A204.1 (cell line): ENCODE results near the gene DUSP16.
"Not testable (repeated sequence)": the region's sequence is repeated elsewhere in the genome, so short reads cannot be mapped to it uniquely, and the experiment has no call there.

Experiments
- FAIRE-seq: peaks from 2 replicates; lab custom pipeline; 2012; peaks lifted over from hg19 to GRCh38; lab: Jason Lieb, UNC

The DUSP16 gene

GRCh38 chr12:12562585-12563261 lies at the start of gene DUSP16:
TSS of gene DUSP16 (minus strand) at chr12:12562863. CDS start at chr12:12521098, 41,765 bp downstream.
- no peak for FAIRE-seq

DNA sequence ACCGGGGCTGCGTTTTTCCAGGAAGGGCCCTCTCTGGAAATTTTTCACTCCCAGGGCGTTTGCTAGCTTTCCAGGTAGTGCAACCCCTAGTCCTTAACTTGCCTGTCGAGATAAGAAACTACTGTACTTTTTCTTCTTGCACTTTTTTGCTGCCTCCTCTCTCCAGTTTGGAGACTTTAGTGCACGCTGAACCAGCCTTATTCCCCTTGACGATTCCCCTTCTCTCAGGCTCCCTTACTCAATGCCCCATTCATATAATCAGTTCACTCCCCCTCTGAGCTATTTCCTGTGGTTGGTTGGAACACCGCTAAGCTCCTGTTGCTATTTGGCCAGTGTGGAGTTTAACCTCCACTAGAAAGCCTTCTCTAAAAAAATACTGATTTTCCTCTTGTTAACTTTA lies 49.7 kb upstream of the DUSP16 start:
- FAIRE-seq = peak; percentile 91

DNA sequence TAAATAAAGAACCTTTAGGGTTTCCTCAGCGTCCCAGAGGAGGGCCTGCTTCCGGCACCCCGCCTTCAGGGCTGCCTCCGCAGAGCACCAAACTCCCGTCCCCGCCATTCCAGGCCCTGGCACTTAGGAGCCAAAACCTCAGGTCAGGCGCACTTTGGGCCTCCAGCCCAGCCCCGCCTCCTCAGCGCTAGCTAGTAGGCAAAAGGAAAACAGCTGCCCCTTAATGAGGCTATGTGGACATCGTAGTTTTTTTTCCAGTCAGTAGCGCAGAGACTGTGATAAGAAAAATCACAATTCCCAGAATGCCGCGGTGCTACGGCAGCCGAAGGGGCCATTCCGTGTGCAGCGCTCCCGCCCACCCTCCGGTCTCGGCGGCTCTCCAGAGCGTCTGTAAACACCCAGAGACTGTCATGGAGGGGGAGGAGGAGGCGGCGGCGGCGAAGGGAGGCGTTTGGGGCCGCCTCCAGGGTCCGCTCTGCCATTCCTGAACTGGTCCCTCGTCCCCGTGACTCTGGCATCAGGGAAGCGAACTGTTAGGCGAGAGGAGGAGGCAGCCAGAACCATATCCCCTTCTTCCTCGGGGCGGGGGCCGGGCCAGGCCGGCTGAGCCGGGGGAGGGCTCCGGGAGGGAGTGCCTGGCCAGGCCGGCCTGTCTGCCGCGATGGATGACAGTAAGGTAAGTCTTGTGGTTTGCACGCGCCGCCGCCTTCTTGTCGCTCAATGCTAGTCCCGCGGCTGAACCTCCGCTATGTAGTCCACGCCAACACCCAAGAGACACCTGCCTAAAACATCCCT lies 49.0 kb upstream of the DUSP16 start, which contains the start of gene CREBL2:
Gene CREBL2 (plus strand): TSS at position 365 of the 795 bp plus-strand sequence. CDS start 297 bp downstream, at position 662.
- peak; percentile 90 for FAIRE-seq

GRCh38 chr12:12610711-12611110 lies 48.0 kb upstream of the DUSP16 start:
- no peak for FAIRE-seq

DNA sequence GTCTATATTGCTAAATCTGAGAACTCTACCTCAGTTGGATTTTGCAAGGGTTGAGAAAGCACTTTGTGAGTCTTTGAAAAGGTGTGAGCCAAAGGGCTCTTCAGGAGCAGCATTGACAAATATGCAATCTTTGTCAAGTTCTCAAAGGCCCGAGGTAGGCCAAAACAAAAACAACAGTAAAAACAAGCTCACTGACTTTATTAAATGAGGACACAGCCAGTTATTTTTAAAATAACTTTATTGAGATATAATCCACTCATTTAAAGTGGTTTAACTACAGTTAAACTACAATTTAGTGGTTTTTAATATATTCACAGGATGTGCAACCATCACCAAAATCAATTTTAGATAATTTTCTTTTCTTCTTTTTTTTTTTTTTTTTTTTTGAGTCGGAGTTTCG lies 47.0 kb upstream of the DUSP16 start:
- no peak for FAIRE-seq

DNA sequence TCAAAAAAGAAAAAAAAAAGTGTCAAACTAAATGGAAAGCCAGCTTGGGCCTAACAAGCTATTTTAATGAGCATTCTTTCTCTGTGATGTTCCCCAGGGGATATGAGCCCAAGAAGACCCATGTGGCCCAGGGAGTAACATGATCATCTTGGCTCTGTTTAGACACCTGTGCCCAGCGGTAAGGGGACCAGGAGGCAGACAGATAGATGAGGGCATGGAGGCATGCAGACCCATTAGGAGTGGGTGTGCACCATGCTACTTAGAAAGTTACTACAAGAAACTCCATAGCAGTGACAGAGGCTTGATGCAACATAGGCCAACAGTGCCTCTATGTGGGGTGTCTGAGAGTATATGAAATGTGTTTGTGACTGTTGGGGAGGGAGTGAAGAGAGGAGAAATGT lies 45.9 kb upstream of the DUSP16 start:
- no peak for FAIRE-seq

DNA sequence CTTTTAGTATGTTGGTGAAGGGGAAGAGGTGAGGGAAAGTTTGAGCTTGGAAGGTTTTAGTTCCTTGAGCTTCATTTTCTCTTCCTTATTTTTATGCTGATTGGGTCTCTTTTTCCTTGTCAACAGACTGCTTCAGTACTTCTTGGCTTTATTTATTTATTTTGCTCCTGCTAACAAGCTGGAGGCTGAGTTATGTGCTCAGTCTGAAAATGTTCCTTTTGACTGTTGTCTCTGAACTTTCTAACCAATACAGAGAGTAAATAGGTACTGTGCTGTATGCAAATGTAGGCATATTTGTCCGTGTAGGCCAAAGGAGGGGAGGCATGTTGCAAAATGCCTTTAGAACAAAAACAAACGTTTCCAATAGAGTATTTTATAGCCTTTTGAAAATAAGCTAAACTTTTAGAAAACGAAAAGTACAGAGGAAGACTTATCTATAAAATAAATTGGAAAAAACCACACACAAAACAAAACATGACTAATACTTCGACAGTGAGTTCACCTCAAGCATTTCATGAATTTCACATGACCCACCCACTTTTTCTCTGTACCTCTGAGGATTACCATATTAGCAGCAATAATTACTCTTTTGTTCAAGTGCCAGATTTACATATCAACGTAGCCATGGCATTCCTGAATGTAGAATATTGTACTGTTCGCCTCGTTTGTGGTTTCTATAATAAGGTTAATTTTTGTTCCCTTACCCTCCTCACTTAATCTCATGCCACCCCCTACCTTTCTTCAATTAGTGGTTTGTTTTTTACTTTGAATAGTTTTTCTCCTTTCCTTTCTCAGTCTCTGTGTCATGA lies 44.3 kb upstream of the DUSP16 start:
- FAIRE-seq = no peak

DNA sequence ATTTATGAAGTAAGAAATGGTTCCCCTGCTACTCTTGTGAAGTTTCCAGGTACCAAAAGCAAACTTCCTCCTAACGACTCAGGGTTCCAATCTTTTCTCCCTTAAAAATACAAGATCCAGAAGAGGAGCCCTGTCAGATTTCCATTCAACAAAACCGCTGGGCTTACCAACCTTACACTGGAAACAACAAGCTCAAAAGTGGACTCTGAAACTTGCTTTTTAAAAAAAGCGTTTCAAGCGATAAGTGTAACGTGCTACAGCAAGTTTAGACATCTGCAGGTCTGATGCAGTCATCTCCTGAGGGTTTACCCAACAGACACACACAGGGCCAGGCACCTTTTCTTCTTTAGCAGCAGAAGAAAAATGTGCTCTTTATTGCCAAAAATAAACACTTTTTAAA lies 42.1 kb upstream of the DUSP16 start:
- FAIRE-seq = no peak

DNA sequence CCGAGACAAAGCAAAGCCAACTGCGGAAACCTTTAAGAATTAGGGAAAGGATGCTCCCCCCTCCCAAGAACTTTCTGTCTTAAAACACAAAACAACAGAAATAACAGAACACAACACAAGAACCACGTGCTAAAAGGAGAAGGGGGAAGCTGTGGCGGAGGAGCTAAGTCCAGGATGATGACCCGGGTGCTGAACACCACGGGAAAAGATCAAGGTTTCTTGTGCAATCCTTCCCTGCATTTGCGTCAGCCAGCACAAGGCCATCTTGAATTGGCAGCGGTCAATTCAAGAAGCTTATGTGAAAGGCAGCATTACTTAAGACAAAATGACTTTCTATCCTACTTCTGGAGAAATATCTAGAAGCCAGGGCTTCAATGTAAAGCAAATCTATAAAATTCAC lies 38.0 kb upstream of the DUSP16 start:
- no peak for FAIRE-seq

GRCh38 chr12:12599750-12600643 lies 37.3 kb upstream of the DUSP16 start:
- FAIRE-seq = no peak

DNA sequence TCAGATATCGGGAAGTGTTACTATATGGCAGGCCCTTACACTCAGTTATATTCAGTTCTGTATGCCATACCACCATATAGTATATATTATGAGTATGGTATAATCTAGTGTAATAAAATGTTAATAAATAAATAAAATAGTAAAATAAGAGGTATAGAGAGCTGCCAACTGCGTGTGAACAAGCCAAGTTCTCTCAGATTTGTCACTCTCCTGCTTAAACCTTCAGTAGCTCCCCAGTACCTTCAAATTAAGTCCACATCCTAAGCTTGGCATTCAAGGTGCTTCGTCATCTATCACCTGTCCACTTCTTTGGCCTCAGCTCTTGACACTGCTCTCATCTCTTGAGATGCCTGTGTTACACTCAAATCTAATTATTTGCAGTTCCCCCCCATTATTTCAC lies 36.2 kb upstream of the DUSP16 start:
- no peak for FAIRE-seq

- not testable (repeated sequence) for FAIRE-seq
Observed at GRCh38 chr12:12596598-12596997, 33.9 kb upstream of the DUSP16 start.

- not testable (repeated sequence) for FAIRE-seq
Observed at GRCh38 chr12:12595929-12596328, 33.3 kb upstream of the DUSP16 start.

DNA sequence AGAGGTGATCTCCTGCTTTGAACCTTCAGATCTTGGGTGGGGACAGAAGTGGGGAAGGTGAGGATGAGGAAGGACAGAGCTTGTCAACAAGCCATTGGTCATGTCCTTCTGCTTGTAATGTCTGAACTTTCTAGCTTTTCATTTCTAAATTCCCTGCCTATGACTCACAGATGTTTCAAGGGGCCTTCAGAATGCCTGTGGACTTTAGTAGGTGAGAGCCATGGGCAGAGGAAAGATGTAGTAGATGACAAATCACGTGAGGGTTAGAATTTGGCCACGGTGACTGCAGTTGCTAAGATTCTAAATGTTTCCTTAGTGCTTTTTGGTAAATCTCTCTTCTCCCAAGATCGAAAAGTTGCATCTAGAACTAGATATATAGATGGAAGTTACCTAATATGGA lies 30.3 kb upstream of the DUSP16 start:
- no peak for FAIRE-seq

DNA sequence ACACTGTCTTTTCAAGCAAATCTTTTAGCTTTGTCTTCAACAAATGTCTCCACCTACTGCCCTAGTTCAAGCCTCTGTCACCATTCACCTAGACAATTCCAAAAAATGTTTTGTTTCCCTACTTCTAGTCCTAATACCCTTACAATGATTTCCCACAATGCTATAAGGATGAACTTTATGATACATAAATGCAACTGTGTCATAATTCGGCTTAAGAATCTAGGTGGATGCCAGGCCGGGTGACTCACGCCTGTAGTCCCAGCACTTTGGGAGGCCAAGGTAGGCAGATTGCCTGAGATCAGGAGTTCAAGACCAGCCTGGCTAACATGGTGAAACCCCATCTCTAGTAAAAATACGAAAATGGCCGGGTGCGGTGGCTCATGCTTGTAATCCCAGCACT lies 28.3 kb upstream of the DUSP16 start:
- no peak for FAIRE-seq

- FAIRE-seq = not testable (repeated sequence)
Observed at GRCh38 chr12:12588436-12588835, 25.8 kb upstream of the DUSP16 start.

DNA sequence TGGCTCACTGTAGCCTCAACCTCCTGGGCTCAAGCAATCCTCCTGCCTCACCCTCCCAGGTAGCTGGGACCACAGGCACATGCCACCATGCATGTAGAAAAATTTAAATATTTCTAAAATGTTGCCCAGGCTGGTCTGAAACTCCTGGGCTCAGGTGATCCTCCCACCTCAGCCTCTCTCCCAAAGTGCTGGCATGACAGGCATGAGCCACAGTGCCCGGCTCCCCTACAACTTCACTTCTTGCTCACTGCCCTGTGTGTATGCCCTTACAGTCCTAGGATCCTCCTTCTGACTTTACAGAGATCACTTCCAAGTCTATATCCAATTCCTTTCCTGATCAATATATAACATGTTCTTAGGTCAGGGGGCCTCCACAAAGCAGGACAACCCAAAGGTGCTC lies 25.2 kb upstream of the DUSP16 start:
- no peak for FAIRE-seq

DNA sequence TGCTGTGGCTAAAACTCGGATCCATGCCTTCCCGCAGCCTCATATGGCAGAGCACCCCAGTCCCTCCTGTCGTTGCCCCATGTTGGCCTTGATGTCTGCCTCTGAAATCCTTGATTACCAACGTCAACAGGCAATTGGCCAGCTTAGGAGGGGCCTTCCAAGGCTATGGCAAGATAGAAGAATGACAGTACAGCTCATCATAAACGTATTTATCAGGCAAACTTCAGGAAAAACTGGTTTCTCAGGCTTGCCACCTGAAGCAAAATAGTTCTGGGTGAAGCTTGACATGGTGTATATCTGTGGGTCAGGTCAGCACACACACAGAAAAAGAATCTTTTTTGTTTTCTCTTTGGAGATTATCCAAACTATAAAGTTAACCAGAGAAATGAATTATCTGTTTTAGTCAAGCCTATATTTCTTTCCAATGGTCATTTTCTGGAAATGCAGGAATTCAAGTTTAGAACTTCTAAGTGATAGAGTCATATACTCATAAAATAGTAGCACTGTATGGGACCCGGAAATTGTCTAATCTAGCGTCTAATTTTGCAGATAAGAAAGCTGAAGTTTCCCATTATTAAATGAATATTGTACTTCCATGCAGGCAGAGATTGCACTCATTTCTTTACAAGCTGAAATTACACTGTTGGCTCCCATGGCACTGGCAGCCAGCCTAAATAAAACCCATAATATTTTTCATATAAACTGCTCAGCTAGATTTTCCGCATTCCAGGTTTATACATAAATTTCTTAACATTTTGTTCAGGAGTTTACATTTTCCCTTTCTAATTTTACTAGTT lies 24.4 kb upstream of the DUSP16 start:
- no peak for FAIRE-seq

- no peak for FAIRE-seq
Observed at GRCh38 chr12:12585115-12585863, 22.6 kb upstream of the DUSP16 start.

- FAIRE-seq = no peak
Observed at GRCh38 chr12:12583510-12584178, 21.0 kb upstream of the DUSP16 start.
